ENCODE results near the gene POLRMT. TPM values are rescaled to one million over a fixed set of nuclear protein-coding genes. Genes with fewer than 3 reads are reported as not detected.
A peak's percentile ranks its signal among the peaks of the same experiment; 100 is the strongest.

Gene POLRMT
- polyA plus RNA-seq, 1 experiment: 38.6 TPM

- ChIA-PET CTCF (interaction anchor here (1.2 kb wide), 1 partner anchor 14 kb away, joined by 4 read pairs; no protein-coding TSS in a partner anchor), POLR2A (no interaction called here)
- H3K27me3 ChIP-seq (ENCODE audit: control insufficient read depth, insufficient read depth, low read length): no peaks in the 10 kb centered on the region
- no peak for DNase-seq (ENCODE audit: low read depth)
- H3K4me3 ChIP-seq (ENCODE audit: low read depth, low read length): peak overlapping the region; percentile 95
- TF ChIP-seq CTCF (IDR thresholded peaks at IDR 0.05; ENCODE audit: insufficient read depth, low read depth, low read length): no peak
- H3K36me3 ChIP-seq (ENCODE audit: control insufficient read depth, insufficient read depth, low read length): peaks cover 7% of the 10 kb centered on the region; the same call in 1 of the 2 replicates
Observed at GRCh38 chr19:661427-662196, 28.3 kb upstream of the POLRMT start.

GRCh38 chr19:660793-661426 lies 27.6 kb upstream of the POLRMT start:
- no peak for TF ChIP-seq CTCF (IDR thresholded peaks at IDR 0.05; ENCODE audit: insufficient read depth, low read depth, low read length)
- ChIA-PET POLR2A (no interaction called here), CTCF (interaction anchor here (1.2 kb wide), 1 partner anchor 15 kb away, joined by 4 read pairs; no protein-coding TSS in a partner anchor)
- Histone ChIP-seq H3K36me3 (ENCODE audit: control insufficient read depth, insufficient read depth, low read length) (peaks cover 7% of the 10 kb centered on the region; the same call in 1 of the 2 replicates), H3K27me3 (ENCODE audit: control insufficient read depth, insufficient read depth, low read length) (no peaks in the 10 kb centered on the region), H3K4me3 (ENCODE audit: low read depth, low read length) (peak overlapping the region; percentile 95)
- no peak for DNase-seq (ENCODE audit: low read depth)

DNA sequence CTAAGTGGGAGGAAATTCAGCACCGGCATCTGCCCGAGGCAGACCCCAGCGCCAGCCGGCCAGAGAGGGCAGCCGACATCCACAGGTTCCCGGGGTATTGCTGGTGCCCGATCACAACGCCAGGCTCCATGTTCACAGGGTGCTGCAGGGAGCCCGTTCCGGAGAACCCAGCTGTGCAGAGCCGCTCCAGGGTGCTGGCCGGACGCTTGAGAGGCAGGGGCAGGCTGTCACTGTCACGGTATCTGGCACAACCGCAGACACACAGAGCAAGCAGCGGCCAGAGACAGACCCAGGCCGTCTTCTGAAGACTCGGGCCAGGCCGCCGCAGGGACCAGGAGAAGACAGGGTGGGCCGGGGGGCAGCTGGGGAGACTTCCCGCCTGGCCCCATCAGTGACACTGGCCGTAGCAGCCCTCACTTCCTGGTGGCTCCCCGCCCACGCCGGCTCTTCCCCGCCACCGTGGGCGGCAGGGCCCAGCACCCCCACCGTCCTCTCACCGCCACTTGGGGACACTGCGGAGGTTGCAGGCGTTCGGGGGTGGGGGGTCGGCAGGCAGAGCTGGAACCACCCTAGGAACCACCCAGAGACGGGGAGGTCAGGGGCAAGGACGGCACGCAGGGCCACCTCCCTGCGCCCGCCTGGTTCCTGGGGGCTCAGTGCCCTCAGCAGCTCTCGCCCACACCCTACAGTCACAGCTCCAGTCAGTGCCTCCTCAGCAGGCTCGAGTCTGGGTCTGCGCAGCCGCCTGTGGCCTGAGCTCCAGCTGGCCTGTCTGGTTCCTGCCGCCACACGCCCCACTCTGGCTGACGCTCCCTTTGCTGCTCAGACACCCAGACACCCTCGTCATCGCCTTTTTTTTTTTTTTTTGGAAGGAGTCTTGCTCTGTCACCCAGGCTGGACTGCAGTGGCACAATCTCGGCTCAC lies 25.8 kb upstream of the POLRMT start:
- DNase-seq (ENCODE audit: low read depth): no peak
- ChIA-PET POLR2A (no interaction called here), CTCF (interaction anchor here (1.6 kb wide), 1 partner anchor 74 kb away, joined by 6 read pairs; no protein-coding TSS in a partner anchor)
- no peak for TF ChIP-seq CTCF (IDR thresholded peaks at IDR 0.05; ENCODE audit: insufficient read depth, low read depth, low read length)
- Histone ChIP-seq H3K36me3 (ENCODE audit: control insufficient read depth, insufficient read depth, low read length) (peaks cover 7% of the 10 kb centered on the region; the same call in 1 of the 2 replicates), H3K4me3 (ENCODE audit: low read depth, low read length) (no peak overlapping the region), H3K27me3 (ENCODE audit: control insufficient read depth, insufficient read depth, low read length) (no peaks in the 10 kb centered on the region)

DNA sequence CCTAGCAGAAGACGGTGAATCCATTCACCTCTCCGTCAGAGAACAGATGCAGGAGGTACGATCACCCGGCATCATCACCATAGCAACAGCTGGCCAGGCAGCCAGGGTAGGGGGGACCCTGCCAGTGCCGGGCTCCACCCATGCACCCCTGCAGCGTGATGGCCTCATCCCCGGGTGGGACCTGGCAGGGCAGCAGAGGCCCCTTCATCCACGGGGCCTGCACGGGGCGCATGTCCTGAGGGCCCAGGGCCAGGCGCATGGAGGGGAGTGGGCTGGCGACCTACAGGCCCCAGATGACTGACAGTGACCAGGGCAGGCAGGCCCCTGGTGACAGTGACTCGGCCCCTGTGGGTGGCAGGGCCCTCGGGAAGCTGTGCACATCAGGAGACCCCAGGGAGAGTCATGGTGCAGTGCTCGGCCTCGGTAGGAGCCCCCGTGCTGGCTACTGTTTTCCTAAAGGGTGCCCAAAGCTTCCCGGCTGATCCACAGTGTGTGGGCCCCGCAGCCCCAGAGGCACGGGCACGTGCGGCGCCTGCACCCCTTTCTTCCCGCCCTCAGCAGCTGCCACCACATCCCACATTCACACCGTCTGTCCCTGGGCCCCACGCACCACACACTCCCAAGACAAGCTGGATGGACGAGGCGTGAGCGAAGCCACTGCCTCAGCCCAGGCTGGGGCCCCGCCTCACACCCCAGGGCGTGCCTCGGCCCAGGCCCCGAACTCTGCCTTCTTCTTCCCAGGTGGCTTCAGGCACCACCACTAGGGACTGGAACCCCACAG lies 24.9 kb upstream of the POLRMT start:
- TF ChIP-seq CTCF (IDR thresholded peaks at IDR 0.05; ENCODE audit: insufficient read depth, low read depth, low read length): no peak
- ChIA-PET POLR2A (no interaction called here), CTCF (interaction anchor here (1.6 kb wide), 1 partner anchor 74 kb away, joined by 6 read pairs; no protein-coding TSS in a partner anchor)
- peaks cover 14% of the 10 kb centered on the region for H3K36me3 ChIP-seq (ENCODE audit: control insufficient read depth, insufficient read depth, low read length)
- DNase-seq (ENCODE audit: low read depth): no peak
- H3K27me3 ChIP-seq (ENCODE audit: control insufficient read depth, insufficient read depth, low read length): no peaks in the 10 kb centered on the region
- no peak overlapping the region for H3K4me3 ChIP-seq (ENCODE audit: low read depth, low read length)

Measured in BJ (cell line).